GM12872 (cell line): ENCODE measurements around the gene GATD1.

Source experiments
- CTCF ChIP-seq: IDR thresholded peaks from 3 replicates; pipeline ENCODE4 v1.5.1; 2011; ENCODE audit warnings: low read depth, mild to moderate bottlenecking, low read length, moderate library complexity; ENCODE audit not compliant: insufficient read depth

GATD1 gene

GRCh38 chr11:760236-760635, 17.1 kb downstream of the GATD1 start:
- no peak for TF ChIP-seq CTCF

GRCh38 chr11:749731-750130, 27.6 kb downstream of the GATD1 start:
- no peak for TF ChIP-seq CTCF

GRCh38 chr11:748007-748359, 29.3 kb downstream of the GATD1 start:
- TF ChIP-seq CTCF: no peak

GRCh38 chr11:747158-748006, 29.9 kb downstream of the GATD1 start, which contains the start of gene TALDO1:
TALDO1 (plus strand) TSS chr11:747464; CDS start chr11:747482, 18 bp downstream.
- 0 out of 3 replicates have a peak, but pooled peaks have one; percentile 5 for TF ChIP-seq CTCF

- no peak for TF ChIP-seq CTCF
Measured at GRCh38 chr11:746289-747157, 30.8 kb downstream of the GATD1 start.

GRCh38 chr11:745428-745827, 31.9 kb downstream of the GATD1 start:
- TF ChIP-seq CTCF: no peak

GRCh38 chr11:742571-743201, 34.6 kb downstream of the GATD1 start:
- TF ChIP-seq CTCF: no peak
